ENCODE results near the gene TMEM108. TPM values are rescaled to one million over a fixed set of nuclear protein-coding genes. Genes with fewer than 3 reads are reported as not detected.

TMEM108 gene
- total and polyA plus RNA-seq, 9 donors: under 0.01 to 4.2 (median 0.46) TPM; not detected in 2

DNA sequence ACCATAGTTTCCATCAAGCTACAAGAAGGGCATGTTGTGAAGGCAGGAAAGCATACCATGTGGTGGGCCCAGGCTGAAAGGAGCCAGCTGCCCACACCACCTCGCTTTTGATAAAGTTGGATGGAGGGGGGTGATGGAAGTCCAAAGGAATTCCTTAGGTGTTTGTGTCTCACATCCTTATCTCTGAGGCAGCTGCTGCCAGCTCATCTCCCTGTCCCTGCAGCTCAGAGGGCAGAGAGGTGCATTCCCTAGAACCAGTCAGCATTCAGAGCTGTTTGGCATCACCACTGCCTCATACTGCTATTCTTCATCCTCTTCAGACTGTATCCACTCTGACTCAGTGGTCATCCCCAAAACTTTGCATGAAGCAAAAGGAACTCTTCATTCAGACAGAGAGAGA lies 220.2 kb downstream of the TMEM108 start:
- no peak overlapping the region for H3K4me3 ChIP-seq
- H3K4me1 ChIP-seq (ENCODE audit: insufficient read depth): no peaks in the 10 kb centered on the region
- H3K9me3 ChIP-seq: no peaks in the 10 kb centered on the region
- intact Hi-C loops (cut with DNase I): no loop called here
- DNase-seq: no peak
- no peak for TF ChIP-seq POLR2A (IDR thresholded peaks at IDR 0.05)
- TF ChIP-seq, protein P1, sequence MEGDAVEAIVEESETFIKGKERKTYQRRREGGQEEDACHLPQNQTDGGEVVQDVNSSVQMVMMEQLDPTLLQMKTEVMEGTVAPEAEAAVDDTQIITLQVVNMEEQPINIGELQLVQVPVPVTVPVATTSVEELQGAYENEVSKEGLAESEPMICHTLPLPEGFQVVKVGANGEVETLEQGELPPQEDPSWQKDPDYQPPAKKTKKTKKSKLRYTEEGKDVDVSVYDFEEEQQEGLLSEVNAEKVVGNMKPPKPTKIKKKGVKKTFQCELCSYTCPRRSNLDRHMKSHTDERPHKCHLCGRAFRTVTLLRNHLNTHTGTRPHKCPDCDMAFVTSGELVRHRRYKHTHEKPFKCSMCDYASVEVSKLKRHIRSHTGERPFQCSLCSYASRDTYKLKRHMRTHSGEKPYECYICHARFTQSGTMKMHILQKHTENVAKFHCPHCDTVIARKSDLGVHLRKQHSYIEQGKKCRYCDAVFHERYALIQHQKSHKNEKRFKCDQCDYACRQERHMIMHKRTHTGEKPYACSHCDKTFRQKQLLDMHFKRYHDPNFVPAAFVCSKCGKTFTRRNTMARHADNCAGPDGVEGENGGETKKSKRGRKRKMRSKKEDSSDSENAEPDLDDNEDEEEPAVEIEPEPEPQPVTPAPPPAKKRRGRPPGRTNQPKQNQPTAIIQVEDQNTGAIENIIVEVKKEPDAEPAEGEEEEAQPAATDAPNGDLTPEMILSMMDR (IDR thresholded peaks at IDR 0.05): no peak
- no peak for TF ChIP-seq EP300 (IDR thresholded peaks at IDR 0.05)
- WGBS, 3 donors: 37 to 69% (median 65%) methylated on average over 1 of the region's 1 CpG
- no peak overlapping the region for H3K27ac ChIP-seq
- H3K27me3 ChIP-seq: no peaks in the 10 kb centered on the region
- H3K36me3 ChIP-seq: no peaks in the 10 kb centered on the region

DNA sequence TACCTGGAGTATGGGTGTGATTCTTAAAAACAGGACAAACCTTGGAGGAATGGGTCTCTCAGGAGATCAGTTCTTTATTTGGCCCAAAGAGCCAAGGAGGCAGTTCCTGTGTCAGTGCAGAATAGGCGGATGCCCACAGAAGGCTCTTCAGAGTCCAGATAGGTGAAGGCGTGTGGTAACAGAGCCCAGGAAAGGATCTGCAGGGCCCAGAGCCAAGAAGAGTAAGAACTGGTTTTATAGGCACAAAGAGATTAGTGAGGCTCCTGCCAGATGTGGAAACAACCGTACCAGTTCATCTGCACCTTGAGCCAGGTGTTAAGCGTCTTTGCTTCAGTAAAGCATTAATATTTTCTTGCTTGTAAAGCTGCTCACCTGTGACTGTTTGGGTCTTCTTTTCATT lies 221.6 kb downstream of the TMEM108 start:
- no peak for DNase-seq
- no peaks in the 10 kb centered on the region for H3K9me3 ChIP-seq
- no peaks in the 10 kb centered on the region for H3K36me3 ChIP-seq
- H3K4me3 ChIP-seq: no peak overlapping the region
- H3K4me1 ChIP-seq (ENCODE audit: insufficient read depth): no peaks in the 10 kb centered on the region
- 84 to 93% (median 90%) methylated on average over 4 of the region's 4 CpGs for WGBS, 3 donors
- no peak overlapping the region for H3K27ac ChIP-seq
- intact Hi-C loops (cut with DNase I): no loop called here
- TF ChIP-seq POLR2A (IDR thresholded peaks at IDR 0.05): no peak
- no peaks in the 10 kb centered on the region for H3K27me3 ChIP-seq

DNA sequence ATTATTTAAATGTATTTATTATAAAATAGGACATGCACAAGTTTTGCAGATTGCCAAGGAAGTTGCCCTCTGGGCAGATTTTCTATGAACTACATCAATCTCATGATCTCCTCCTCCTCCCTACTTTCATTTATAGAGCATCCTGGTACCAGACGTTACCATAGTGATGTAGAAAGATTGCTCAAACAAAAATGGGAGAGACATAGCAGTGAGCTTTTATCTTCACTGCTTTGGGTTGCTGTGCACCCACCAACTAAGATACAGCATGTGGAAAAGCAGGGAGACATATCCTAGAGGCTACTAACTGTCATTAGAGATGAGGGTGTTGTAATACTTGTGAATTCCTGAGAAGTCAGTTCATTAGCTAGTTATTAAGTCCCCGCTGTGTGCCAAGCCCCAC lies 224.1 kb downstream of the TMEM108 start:
- Histone ChIP-seq H3K4me3 (no peak overlapping the region), H3K27me3 (no peaks in the 10 kb centered on the region), H3K4me1 (ENCODE audit: insufficient read depth) (no peaks in the 10 kb centered on the region), H3K27ac (no peak overlapping the region), H3K36me3 (no peaks in the 10 kb centered on the region), H3K9me3 (no peaks in the 10 kb centered on the region)
- WGBS, 3 donors: 60 to 74% (median 64%) methylated on average over 2 of the region's 2 CpGs
- intact Hi-C loops (cut with DNase I): no loop called here
- no peak for DNase-seq
- TF ChIP-seq POLR2A (IDR thresholded peaks at IDR 0.05) (no peak), EP300 (IDR thresholded peaks at IDR 0.05) (no peak)
- TF ChIP-seq, protein P1 (IDR thresholded peaks at IDR 0.05): no peak

DNA sequence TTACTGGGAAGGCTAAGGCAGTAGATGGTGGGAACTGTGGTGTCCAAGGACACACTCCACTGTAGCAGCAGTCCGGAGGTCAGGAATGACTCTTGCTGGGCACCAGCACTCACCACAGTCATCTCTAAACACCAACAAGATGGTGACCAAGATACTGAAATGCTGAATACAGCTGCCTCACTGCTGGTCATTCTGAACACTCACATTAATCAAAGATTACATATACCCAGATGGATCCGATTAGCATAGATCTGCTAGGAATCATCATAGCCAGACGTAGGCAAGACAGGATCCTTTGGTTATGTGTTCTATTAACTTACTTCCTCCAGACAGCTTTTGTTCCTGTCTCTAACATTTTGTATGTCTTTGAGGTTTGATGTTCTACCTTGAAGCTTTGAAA lies 226.7 kb downstream of the TMEM108 start:
- 84 to 89% (median 87%) methylated on average over 3 of the region's 3 CpGs for WGBS, 3 donors
- intact Hi-C loops (cut with DNase I): no loop called here
- no peaks in the 10 kb centered on the region for H3K36me3 ChIP-seq
- H3K27me3 ChIP-seq: no peaks in the 10 kb centered on the region
- TF ChIP-seq, protein P1 (IDR thresholded peaks at IDR 0.05): no peak
- TF ChIP-seq POLR2A (IDR thresholded peaks at IDR 0.05) (no peak), EP300 (IDR thresholded peaks at IDR 0.05) (no peak)
- H3K4me3 ChIP-seq: no peak overlapping the region
- H3K4me1 ChIP-seq (ENCODE audit: insufficient read depth): no peaks in the 10 kb centered on the region
- no peak overlapping the region for H3K27ac ChIP-seq
- H3K9me3 ChIP-seq: no peaks in the 10 kb centered on the region
- no peak for DNase-seq

DNA sequence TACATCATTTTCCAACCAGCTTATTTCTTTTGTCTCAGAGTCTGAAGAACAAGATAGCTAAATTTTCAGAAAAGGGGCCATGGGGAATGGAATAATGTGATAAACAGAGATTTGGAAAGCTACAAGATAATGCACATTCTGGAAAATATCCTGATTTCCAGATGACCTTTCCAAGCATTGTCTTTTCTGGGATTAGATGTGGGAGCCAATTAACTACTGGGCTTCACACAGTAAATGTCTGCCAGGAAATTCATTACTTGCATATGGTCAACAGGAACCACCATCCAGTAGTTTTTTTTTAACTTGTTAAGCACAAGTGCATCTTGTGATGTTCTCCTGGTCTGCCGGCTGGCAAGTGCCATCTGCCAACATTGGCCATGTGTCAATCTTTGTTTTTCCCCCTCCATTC lies 230.5 kb downstream of the TMEM108 start:
- Histone ChIP-seq H3K4me1 (ENCODE audit: insufficient read depth) (no peaks in the 10 kb centered on the region), H3K27me3 (no peaks in the 10 kb centered on the region), H3K27ac (no peak overlapping the region), H3K36me3 (no peaks in the 10 kb centered on the region), H3K4me3 (no peak overlapping the region), H3K9me3 (no peaks in the 10 kb centered on the region)
- 53 to 84% (median 68%) methylated on average over 1 of the region's 1 CpG for WGBS, 3 donors
- TF ChIP-seq, protein P1 (IDR thresholded peaks at IDR 0.05): no peak
- TF ChIP-seq EP300 (IDR thresholded peaks at IDR 0.05) (no peak), POLR2A (IDR thresholded peaks at IDR 0.05) (no peak)
- intact Hi-C loops (cut with DNase I): no loop called here
- no peak for DNase-seq
